Activated T-helper 1 cell treated with anti-CD3 and anti-CD28 coated beads, Interleukin-2, amount 50 U/mL, for 16 hours (primary cell): ENCODE results near the gene SCRG1.

Source experiments
- DNase-seq, 2 donors: peaks; one replicate each; pipeline ENCODE4 v3.0.0-alpha.2; 2020; ENCODE audit warnings: low read depth in 1 of 2, low spot score in 1 of 2

Gene SCRG1

GRCh38 chr4:173365359-173365996, 33.4 kb downstream of the SCRG1 start:
- DNase-seq, result no peak

GRCh38 chr4:173362666-173363065, 36.2 kb downstream of the SCRG1 start:
- no peak for DNase-seq

GRCh38 chr4:173360587-173361221, 38.2 kb downstream of the SCRG1 start:
- DNase-seq, result no peak

DNA sequence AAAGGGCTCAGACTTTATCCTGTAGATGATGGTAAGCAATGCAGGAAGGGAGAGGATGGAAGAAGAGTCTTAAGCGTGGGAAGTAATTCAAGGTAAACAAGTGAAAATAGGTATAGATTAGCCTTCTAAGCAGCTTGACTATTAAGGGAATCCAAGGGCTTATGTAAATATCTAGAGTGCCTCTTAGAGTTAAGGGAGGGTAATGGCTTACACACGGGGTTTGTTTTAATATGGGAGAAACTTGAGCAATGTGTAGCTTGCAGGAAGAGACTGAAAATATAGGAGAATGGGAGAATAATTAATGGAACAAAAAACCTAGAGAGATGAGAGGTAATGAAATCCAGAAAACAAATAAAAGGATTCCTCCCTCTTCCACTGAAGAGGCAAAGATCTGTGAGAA, 41.0 kb downstream of the SCRG1 start:
- DNase-seq, result no peak

DNA sequence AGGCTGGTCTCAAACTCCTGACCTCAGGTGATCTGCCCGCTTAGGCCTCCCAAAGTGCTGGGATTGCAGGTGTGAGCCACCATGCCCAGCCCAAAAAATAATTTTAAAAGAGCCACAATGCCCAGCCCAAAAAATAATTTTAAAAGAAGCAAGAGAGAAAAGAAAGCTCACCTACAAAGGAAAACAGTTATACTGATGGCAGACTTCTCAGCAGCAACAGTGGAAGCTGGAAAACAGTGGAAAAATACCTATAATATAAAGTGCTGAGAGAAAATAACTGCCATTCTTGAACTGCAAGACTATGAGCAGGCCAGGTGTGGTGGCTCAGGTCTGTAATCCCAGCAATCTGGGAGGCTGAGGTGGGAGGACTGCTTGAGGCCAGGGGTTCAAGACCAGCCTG, 51.4 kb downstream of the SCRG1 start:
- no peak for DNase-seq

GRCh38 chr4:173346074-173346473, 52.8 kb downstream of the SCRG1 start:
- no peak for DNase-seq

- no peak for DNase-seq
Measured at GRCh38 chr4:173345648-173346047, 53.3 kb downstream of the SCRG1 start.

DNA sequence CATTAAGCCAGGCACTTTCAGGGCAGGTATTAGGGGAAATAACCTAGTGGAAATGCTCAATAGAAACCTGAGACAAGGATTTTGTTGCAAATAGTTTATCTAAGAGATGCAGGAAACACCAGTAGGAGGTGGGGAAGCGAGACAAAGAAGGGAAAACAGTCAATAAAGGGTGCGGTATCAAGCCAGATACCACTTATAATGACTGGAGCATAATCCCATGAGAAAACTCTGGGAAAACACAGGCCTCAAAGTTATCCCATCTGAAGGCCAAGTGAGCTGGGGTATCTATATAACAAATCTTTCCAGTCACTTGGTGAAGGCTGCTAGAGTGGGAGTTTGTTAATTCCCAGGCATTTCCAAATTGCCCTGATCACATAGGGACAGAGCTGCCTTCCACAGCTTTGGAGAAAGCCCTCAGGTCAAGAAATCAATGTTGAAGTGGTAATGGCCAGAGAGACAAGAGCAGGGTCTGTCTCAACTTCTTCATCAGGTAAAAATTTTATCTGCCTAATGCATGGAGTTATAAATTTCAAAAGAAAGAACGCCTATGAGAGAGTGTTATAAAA, 55.0 kb downstream of the SCRG1 start:
- no peak for DNase-seq

GRCh38 chr4:173337463-173337862, 61.5 kb downstream of the SCRG1 start:
- DNase-seq, result no peak

DNA sequence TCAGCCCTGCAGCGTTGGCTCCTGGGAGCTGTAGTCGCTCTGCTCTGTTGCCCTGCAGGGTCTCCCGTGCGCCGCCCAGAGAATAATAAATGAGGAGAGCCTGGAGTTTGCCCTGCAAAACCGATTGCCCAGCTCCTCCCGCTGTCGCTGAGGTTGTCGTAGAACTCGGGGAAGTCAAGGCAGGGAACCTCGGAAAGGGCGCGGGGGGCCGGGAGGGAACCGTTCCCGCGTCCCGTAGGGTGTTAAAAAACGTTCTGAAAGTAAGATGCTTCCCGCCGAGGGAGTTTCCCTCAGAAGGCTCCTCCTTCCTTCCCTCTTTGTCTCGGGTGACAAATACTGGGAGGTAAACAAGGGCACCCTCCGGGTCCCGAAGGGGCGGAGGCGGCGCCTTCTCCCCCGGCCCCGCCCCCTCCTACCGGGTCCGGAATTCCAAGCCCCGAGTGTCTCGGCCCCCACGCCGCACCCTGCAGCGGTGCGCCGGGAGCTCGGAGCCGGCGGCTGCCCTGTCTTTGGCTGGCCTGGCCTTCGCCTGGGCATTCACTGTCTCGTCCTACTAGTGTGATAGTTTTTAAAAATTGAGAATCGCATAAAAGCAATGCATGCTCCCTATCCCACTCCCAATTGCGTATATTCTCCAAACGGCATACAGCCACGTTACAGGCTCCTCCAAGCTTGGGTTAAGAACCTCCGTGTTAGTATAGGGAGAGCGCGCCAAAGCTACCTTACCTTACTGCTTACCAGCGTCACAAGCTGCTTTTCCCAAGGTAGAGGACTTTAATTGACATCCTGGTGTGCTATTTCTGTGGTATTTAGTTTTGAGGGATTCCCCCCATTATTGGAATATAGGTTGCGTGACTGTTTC, 63.8 kb downstream of the SCRG1 start:
- peak in 1 of 2 donors; percentile 13 for DNase-seq
